Memory B cell (primary cell): Measurements from ENCODE around the gene MYH1.

Source experiments
- ATAC-seq: fragments of 150-1000 bp; cut with Tn5 transposase; 2 replicates; pipeline ENCODE4 v1.10.0; 2021; ENCODE audit warnings: low read depth, mild to moderate bottlenecking, moderate library complexity
- DNase-seq, 2 donors: peaks; one replicate each; pipeline ENCODE4 v3.0.0; 2022; ENCODE audit warnings: low spot score in 2 of 2
- H3K27ac Mint-ChIP-seq: one replicate; pipeline ENCODE4 v1.8.0; 2022; ENCODE audit warnings: mild to moderate bottlenecking, moderate library complexity, mixed read lengths
- H3K27me3 Mint-ChIP-seq: one replicate; pipeline ENCODE4 v1.8.0; 2022; ENCODE audit warnings: mixed read lengths
- H3K36me3 Mint-ChIP-seq: one replicate; pipeline ENCODE4 v1.8.0; 2022; ENCODE audit warnings: mild to moderate bottlenecking, mixed read lengths
- H3K4me1 Mint-ChIP-seq: one replicate; pipeline ENCODE4 v1.8.0; 2022; ENCODE audit warnings: mixed read lengths
- H3K4me3 Mint-ChIP-seq: one replicate; pipeline ENCODE4 v1.8.0; 2022; ENCODE audit warnings: mild to moderate bottlenecking, moderate library complexity, mixed read lengths
- H3K9me3 Mint-ChIP-seq: one replicate; pipeline ENCODE4 v1.8.0; 2022; ENCODE audit warnings: mixed read lengths

MYH1 gene

GRCh38 chr17:10457952-10458351, 60.4 kb downstream of the MYH1 start:
- Mint-ChIP-seq H3K27ac (no peak overlapping the region), H3K4me3 (no peak overlapping the region), H3K4me1 (no peaks in the 10 kb centered on the region), H3K36me3 (no peaks in the 10 kb centered on the region), H3K27me3 (peaks cover 8% of the 10 kb centered on the region), H3K9me3 (peaks cover 2% of the 10 kb centered on the region)
- DNase-seq (no peak), ATAC-seq (no peak)

DNA sequence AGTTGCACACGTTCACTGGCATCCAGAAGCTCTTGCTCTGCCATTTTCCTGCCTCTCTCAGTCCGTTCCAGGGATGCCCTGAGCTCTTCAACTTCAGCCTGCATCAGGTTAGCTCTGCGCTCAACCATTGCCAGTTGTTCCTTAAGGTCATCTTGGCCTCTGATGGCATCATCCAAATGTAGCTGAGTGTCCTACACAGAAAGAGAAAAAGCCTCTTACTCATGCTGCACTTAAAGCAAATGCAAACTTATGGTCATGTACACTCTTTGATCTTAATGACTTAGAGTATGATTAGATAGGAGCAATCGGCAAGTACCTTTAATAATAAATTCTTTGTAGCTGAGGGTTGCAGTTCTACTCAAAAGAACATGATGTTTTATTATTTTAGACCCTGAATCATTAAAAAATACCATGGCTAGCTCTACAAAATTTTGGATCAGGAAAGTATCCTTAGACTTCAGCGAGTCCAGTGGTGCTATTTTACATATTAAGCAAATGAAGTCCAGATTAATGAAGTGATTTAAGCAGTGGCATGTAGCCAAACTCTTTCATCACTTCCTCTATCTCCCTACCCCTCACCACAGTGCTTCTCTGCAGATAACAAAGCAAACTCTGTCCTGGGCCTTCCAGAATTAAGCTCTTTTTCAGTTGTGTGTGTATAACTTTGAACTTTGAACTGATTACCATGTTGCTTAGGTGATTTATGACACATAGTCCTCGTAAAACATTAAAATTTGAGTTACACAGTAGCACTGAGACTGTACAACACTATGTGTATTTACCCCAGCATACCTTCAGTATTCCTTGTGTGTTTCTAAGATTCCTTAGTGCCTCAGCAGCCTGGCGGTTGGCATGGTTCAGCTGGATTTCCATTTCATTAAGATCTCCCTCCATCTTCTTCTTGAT, 71.1 kb downstream of the MYH1 start:
- ATAC-seq (no peak), DNase-seq (no peak)
- Mint-ChIP-seq H3K36me3 (no peaks in the 10 kb centered on the region), H3K27me3 (peaks cover 3% of the 10 kb centered on the region), H3K27ac (no peak overlapping the region), H3K9me3 (peaks cover 2% of the 10 kb centered on the region), H3K4me1 (no peaks in the 10 kb centered on the region), H3K4me3 (no peak overlapping the region)
